Testis (tissue), 2 donors: ENCODE data around the gene PLIN4.

Source experiments
- CTCF ChIP-seq, 3 experiments: fragments of 450-650 bp in 2 of 3; fragments of 200-600 bp in 1 of 3; sonication (generic) in 1 of 3; IDR thresholded peaks; one replicate each; pipeline ENCODE4 v1.5.1; 2016 to 2019; ENCODE audit warnings: antibody characterized with exemption in 3 of 3, mild to moderate bottlenecking in 2 of 3, moderate library complexity in 1 of 3
- POLR2A ChIP-seq: fragments of 450-650 bp; IDR thresholded peaks from one replicate; pipeline ENCODE4 v1.6.1; 2017; ENCODE audit warnings: antibody characterized with exemption, mild to moderate bottlenecking, moderate library complexity

- TF ChIP-seq POLR2A (no peak), CTCF (IDR thresholded peaks at IDR 0.05) (no peak)
These were observed 4.2 kb upstream of the PLIN4 start for GRCh38 chr19:4522291-4523002.
